Lower leg skin (tissue), 4 donors: ENCODE measurements around the gene CDH13. TPM values are rescaled to one million over a fixed set of nuclear protein-coding genes. Genes with fewer than 3 reads are reported as not detected.

Experiments
- DNase-seq, 2 donors: peaks; one replicate each; pipeline ENCODE4 v3.0.0-alpha.2; 2019; ENCODE audit warnings: low spot score in 2 of 2
- H3K4me3 ChIP-seq: fragments of 200-600 bp; sonication (generic); 2 replicates; pipeline ENCODE4 v1.5.1; 2017; ENCODE audit warnings: mild to moderate bottlenecking, low read depth; ENCODE audit not compliant: poor library complexity, severe bottlenecking
- CTCF ChIP-seq, 3 donors: fragments of 450-650 bp; IDR thresholded peaks; one replicate each; pipeline ENCODE4 v1.5.1; 2016; ENCODE audit warnings: antibody characterized with exemption in 3 of 3, mild to moderate bottlenecking in 3 of 3, moderate library complexity in 2 of 3
- POLR2A ChIP-seq, 2 donors: fragments of 450-650 bp; IDR thresholded peaks; one replicate each; pipeline ENCODE4 v1.6.1; 2016 to 2017; ENCODE audit warnings: antibody characterized with exemption in 2 of 2, mild to moderate bottlenecking in 1 of 2, moderate library complexity in 1 of 2
- WGBS, 2 donors: methylation state at CpG; one replicate each; pipeline ENCODE4 v1.1.5; 2018; 5-methylcytosine and 5-hydroxymethylcytosine counted together
- intact Hi-C: fragments of 100-400 bp; cut with DNase I; formaldehyde crosslinking; loops from one replicate; pipeline ENCODE4 v1.15.0; 2023; ENCODE audit warnings: low total_unique reads
- total RNA-seq, 4 donors: library from RNA; depleted of rRNA; stranded (reverse); fragments of >200 nt; gene quantifications; one replicate each; pipeline ENCODE4 v1.1.0, GENCODE V29; 2016

Gene CDH13
- total RNA-seq, 4 donors from 2014 or later = 102 to 246 (median 155) TPM

DNA sequence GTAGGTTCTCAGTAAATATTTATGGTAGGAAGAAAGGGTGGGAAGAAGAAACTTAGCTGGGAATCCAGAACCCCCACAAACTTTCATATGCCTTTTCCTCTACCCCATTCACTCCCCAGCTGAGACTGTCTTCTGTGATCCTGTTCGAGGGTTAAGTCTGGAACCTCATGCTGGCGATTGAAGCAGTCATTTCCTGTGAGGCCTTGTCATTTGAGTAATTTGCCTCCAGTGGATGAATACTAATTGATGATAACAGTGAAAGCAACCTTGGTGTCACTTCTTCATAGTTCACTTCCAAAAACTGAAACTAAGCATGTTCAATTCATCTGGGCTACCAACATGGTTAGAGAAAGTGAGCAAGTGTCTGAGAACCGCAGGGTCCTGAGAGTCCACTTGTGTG lies 401.2 kb downstream of the CDH13 start:
- intact Hi-C loops = no loop called here
- 62 to 63% methylated on average over 3 of the region's 3 CpGs for WGBS, 2 donors
- TF ChIP-seq CTCF (IDR thresholded peaks at IDR 0.05) = no peak
- TF ChIP-seq POLR2A (IDR thresholded peaks at IDR 0.05) = no peak
- H3K4me3 ChIP-seq = no peak overlapping the region
- DNase-seq = no peak

DNA sequence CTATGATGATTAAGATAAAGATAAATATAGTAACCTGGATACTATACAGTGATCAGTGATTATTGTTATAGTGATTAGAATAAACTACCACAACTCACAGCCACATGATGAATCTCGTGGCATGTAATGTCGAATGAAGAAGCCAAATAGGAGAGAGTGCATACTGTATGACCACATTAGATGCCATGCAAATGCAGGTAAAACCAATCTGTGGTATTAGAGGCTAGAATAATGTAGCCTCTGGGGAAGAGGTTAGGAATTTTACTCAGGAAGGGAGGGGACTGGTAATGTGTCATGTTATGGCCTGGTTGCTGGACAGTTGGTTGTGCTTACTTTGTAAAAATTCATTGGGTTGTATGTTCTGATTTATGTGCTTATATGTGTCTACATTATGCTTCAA lies 402.7 kb downstream of the CDH13 start:
- WGBS, 2 donors = 54 to 55% methylated on average over 2 of the region's 2 CpGs
- TF ChIP-seq POLR2A (IDR thresholded peaks at IDR 0.05) = no peak
- TF ChIP-seq CTCF (IDR thresholded peaks at IDR 0.05) = no peak
- intact Hi-C loops = no loop called here
- no peak overlapping the region for H3K4me3 ChIP-seq
- no peak for DNase-seq

DNA sequence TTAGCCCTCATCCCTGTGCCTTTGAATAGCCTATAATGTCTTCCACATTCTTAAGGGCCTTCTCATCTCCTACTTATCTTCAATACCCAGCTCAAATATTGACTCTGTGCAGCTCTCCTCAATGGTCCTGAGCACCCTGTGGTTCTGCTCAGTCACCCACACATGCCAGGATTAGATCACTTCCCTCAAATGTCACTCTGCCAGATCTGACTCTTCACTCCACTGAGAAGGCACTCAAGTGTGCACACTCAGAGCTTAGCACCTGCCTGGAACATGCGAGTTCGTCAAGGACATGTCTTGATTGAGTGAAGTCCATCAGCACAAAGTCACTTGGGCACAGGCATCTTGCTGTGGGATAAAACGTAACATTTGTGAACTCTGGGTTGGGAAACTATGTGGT lies 404.8 kb downstream of the CDH13 start:
- WGBS, 2 donors = 81 to 96% methylated on average over 3 of the region's 3 CpGs
- no peak overlapping the region for H3K4me3 ChIP-seq
- intact Hi-C loops = no loop called here
- no peak for DNase-seq
- TF ChIP-seq POLR2A (IDR thresholded peaks at IDR 0.05) (no peak), CTCF (IDR thresholded peaks at IDR 0.05) (no peak)

- WGBS, 2 donors = 83 to 86% methylated on average over 2 of the region's 2 CpGs
- no peak overlapping the region for H3K4me3 ChIP-seq
- no peak for TF ChIP-seq POLR2A (IDR thresholded peaks at IDR 0.05)
- TF ChIP-seq CTCF (IDR thresholded peaks at IDR 0.05) = no peak
- intact Hi-C loops = no loop called here
- DNase-seq = no peak
Observed at GRCh38 chr16:83037102-83037501, 410.3 kb downstream of the CDH13 start.

DNA sequence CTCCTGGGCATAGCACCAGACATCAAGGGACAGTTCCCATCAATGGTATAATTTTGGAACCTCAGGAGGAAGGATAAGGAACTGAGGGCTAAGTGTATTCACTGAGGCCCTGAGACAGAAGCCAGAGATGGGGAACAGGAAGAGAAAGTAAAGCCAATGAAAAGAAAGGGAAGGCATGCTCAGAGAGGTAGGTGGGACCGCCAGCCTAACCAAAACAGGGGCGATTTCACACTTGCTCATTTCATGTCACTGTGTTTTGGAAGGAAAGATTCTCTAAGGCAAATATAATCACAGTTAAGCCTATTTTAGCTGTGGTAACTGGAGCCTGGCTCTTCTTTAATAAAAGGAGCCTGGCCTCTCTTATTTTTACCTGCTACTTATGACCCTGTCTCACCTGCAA lies 411.1 kb downstream of the CDH13 start:
- no peak for DNase-seq
- TF ChIP-seq CTCF (IDR thresholded peaks at IDR 0.05) = no peak
- intact Hi-C loops = no loop called here
- H3K4me3 ChIP-seq = no peak overlapping the region
- WGBS, 2 donors = 78 to 88% methylated on average over 2 of the region's 2 CpGs

- no peak overlapping the region for H3K4me3 ChIP-seq
- DNase-seq = no peak
- WGBS, 2 donors = 88 to 90% methylated on average over 4 of the region's 4 CpGs
- no peak for TF ChIP-seq CTCF (IDR thresholded peaks at IDR 0.05)
- intact Hi-C loops = no loop called here
Observed at GRCh38 chr16:83040174-83040573, 413.4 kb downstream of the CDH13 start.
